Adrenal gland (tissue), 5 donors: ENCODE data around the gene ALG12.

Experiments used
- CTCF ChIP-seq, 6 experiments: fragments of 450-650 bp in 4 of 6; fragments of 200-600 bp in 2 of 6; sonication (generic) in 1 of 6; IDR thresholded peaks; 1 replicate in 5 of 6; 2 replicates in 1 of 6; pipeline versions ENCODE4 v1.5.1 to v1.8.0; 2016 to 2021; ENCODE audit warnings: antibody characterized with exemption in 6 of 6, mild to moderate bottlenecking in 2 of 6, moderate library complexity in 1 of 6
- POLR2A ChIP-seq, 2 donors: fragments of 450-650 bp; IDR thresholded peaks; one replicate each; pipeline ENCODE4 v1.6.1; 2017; ENCODE audit warnings: antibody characterized with exemption in 2 of 2, mild to moderate bottlenecking in 2 of 2, moderate library complexity in 1 of 2
- donor health status: DM: no; HTN: no; CAD: no.

GRCh38 chr22:49936018-49936972 is 18.1 kb upstream of the ALG12 start:
- TF ChIP-seq CTCF (IDR thresholded peaks at IDR 0.05) (no peak), POLR2A (IDR thresholded peaks at IDR 0.05) (peak in 1 of 2 donors; percentile 25)
